Raji (cell line): ENCODE results near the gene PLEKHM3.

ENCODE experiments used
- POLR2A ChIP-seq: IDR thresholded peaks from 2 replicates; pipeline ENCODE4 v1.6.1; 2011; ENCODE audit warnings: low read depth, low read length, control low read depth; ENCODE audit not compliant: insufficient read depth

The PLEKHM3 gene

GRCh38 chr2:207875473-207876212 lies 149.7 kb downstream of the PLEKHM3 start:
- TF ChIP-seq POLR2A, result no peak

- TF ChIP-seq POLR2A, result no peak
Measured at GRCh38 chr2:207873794-207874193, 151.5 kb downstream of the PLEKHM3 start.

- no peak for TF ChIP-seq POLR2A
Measured at GRCh38 chr2:207871911-207872310, 153.4 kb downstream of the PLEKHM3 start.

GRCh38 chr2:207871506-207871905 lies 153.8 kb downstream of the PLEKHM3 start:
- TF ChIP-seq POLR2A, result no peak

- TF ChIP-seq POLR2A, result no peak
Measured at GRCh38 chr2:207870814-207871213, 154.5 kb downstream of the PLEKHM3 start.

- TF ChIP-seq POLR2A, result no peak
Measured at GRCh38 chr2:207869784-207870778, 155.2 kb downstream of the PLEKHM3 start.

- no peak for TF ChIP-seq POLR2A
Measured at GRCh38 chr2:207868855-207869596, 156.3 kb downstream of the PLEKHM3 start.

DNA sequence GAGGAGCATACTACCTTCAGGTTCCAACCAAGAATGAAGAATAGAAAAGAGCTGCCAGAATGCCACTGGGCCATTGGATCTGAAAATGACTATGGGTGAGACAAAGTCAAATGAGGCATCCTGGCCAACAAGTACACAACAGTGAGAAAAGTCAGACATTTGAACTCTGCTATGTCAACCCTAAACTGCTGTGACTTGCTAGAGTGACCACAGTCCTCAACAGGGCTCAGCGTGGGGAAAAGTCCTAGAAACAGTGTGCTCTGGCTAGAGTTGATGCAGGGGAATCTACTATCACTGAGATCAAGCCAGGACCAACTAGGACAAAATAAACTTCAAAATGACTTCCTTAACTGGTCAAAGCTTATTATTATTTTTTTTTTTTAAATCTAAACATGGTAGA lies 157.4 kb downstream of the PLEKHM3 start:
- TF ChIP-seq POLR2A, result no peak

DNA sequence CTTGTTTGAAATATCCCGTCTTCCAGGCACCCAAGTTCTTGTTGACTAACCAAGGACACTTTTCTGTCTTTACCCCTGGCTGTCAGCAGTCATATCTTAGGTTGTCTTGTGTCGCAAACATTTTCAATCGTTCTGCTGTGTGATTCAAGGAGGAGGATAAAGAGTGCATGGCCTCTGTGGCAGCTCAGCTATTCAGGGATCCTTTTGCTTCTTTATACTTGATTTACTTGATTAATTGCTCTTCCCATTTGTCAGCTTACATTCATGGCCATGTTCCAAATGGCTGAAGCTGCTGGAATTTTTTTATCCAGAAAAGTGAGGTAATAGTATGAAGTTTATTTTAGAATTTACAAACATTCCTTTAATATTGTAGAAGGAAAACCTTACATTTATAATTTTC lies 158.3 kb downstream of the PLEKHM3 start:
- no peak for TF ChIP-seq POLR2A

DNA sequence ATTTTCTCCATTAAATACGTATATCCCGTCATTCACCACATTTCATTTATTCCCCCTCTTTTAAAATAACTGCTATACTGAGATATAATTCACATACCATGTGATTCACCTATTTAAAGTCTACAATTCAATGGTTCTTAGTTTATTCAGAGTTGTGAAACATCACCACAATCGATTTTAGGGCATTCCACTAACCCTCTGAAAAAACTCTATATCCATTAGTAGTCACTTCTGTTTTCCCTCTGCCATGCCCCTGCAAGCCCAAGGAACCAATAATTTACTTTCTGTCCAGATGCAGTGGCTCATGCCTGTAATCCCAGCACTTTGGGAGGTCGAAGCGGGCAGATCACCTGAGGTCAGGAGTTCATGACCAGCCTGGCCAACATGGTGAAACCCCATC lies 160.1 kb downstream of the PLEKHM3 start:
- no peak for TF ChIP-seq POLR2A

DNA sequence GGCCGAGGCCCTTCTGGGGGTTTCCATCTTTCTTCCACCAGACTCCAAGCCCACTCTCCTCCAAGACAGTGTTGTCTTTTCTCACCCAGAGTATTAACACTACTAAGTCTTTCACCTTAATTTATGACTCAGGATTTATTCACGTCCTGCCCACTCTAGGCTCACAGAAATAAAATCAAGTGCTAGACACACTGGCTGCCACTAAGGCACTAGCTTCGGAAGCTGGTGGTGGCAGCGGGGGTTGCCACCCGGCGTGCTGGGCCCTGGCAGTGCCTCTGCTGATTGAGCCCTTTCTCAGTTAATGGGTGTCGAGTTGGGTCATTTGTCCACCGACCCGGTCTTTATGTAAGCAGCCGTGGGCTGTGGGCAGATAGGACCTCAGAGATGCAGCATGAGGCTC lies 162.0 kb downstream of the PLEKHM3 start:
- TF ChIP-seq POLR2A, result no peak

GRCh38 chr2:207861789-207862188 lies 163.5 kb downstream of the PLEKHM3 start:
- TF ChIP-seq POLR2A, result no peak

DNA sequence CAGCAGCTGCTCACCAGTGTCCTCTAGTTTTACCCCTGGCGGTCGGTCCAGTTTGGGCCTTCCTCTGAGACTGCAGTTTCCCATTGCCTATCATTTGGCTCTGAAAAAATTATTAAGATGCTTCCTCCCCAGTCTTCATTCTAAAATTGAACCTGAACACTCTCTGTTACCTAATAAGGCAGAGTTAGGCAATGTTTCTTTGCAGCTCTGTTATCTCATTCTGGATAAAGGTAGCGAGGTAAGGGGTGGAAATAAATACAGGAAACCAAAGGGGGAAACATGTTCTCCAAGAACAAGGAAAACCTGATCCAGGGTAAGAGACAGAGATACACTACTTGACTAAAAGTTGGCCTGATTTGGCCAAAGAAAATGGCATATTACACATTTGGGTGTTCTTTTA lies 164.6 kb downstream of the PLEKHM3 start:
- TF ChIP-seq POLR2A, result no peak

GRCh38 chr2:207855591-207855990 lies 169.7 kb downstream of the PLEKHM3 start:
- no peak for TF ChIP-seq POLR2A
